ENCODE measurements around the gene ARPP19.
A peak's percentile ranks its signal among the peaks of the same experiment; 100 is the strongest.
"Not testable (repeated sequence)": the region's sequence is repeated elsewhere in the genome, so short reads cannot be mapped to it uniquely, and the experiment has no call there.

ARPP19 gene

GRCh38 chr15:52568601-52569585 is at the start of gene ARPP19:
TSS of gene ARPP19 (minus strand) at chr15:52569030. CDS start at chr15:52568892, 138 bp downstream.
- H3K27ac Mint-ChIP-seq: peak within 1 kb of the TSS; percentile 98
- H3K9me3 Mint-ChIP-seq: peaks cover 2% of the 10 kb centered on the region
- no peaks in the 10 kb centered on the region for H3K36me3 Mint-ChIP-seq
- H3K4me1 Mint-ChIP-seq: peaks cover 23% of the 10 kb centered on the region
- peak within 1 kb of the TSS; percentile 93 for H3K4me3 Mint-ChIP-seq
- DNase-seq (ENCODE audit: low spot score in 2 of 2) (peak; percentile 75 to 76), ATAC-seq (ENCODE audit: low read depth) (peak; percentile 75)
- no peaks in the 10 kb centered on the region for H3K27me3 Mint-ChIP-seq

- Mint-ChIP-seq H3K27me3 (no peaks in the 10 kb centered on the region), H3K36me3 (peaks cover 22% of the 10 kb centered on the region), H3K4me3 (no peak overlapping the region), H3K27ac (no peak overlapping the region), H3K4me1 (peaks cover 3% of the 10 kb centered on the region), H3K9me3 (no peaks in the 10 kb centered on the region)
- ATAC-seq (ENCODE audit: low read depth): no peak
- DNase-seq (ENCODE audit: low spot score in 2 of 2): no peak
Observed at GRCh38 chr15:52617026-52617425, 48.2 kb upstream of the ARPP19 start.

- H3K4me3 Mint-ChIP-seq: no peak overlapping the region
Observed at GRCh38 chr15:52615302-52615701, 46.5 kb upstream of the ARPP19 start.

GRCh38 chr15:52609593-52609992 is 40.8 kb upstream of the ARPP19 start:
- peaks cover 14% of the 10 kb centered on the region for H3K36me3 Mint-ChIP-seq
- ATAC-seq (ENCODE audit: low read depth): no peak
- peak overlapping the region; percentile 28 for H3K27ac Mint-ChIP-seq

More at GRCh38 chr15:52615302-52615701, 46.5 kb upstream of the ARPP19 start:
- Mint-ChIP-seq H3K36me3 (peaks cover 20% of the 10 kb centered on the region), H3K4me1 (peaks cover 3% of the 10 kb centered on the region), H3K27me3 (no peaks in the 10 kb centered on the region), H3K9me3 (no peaks in the 10 kb centered on the region), H3K27ac (peak overlapping the region; percentile 19)
- no peak for ATAC-seq (ENCODE audit: low read depth)
- no peak for DNase-seq (ENCODE audit: low spot score in 2 of 2)

GRCh38 chr15:52584414-52584813 is 15.6 kb upstream of the ARPP19 start:
- no peak overlapping the region for H3K4me3 Mint-ChIP-seq
- ATAC-seq (ENCODE audit: low read depth) (no peak), DNase-seq (ENCODE audit: low spot score in 2 of 2) (no peak)

More at GRCh38 chr15:52609593-52609992, 40.8 kb upstream of the ARPP19 start:
- H3K27me3 Mint-ChIP-seq: no peaks in the 10 kb centered on the region
- H3K9me3 Mint-ChIP-seq: no peaks in the 10 kb centered on the region
- no peak overlapping the region for H3K4me3 Mint-ChIP-seq
- peaks cover 5% of the 10 kb centered on the region for H3K4me1 Mint-ChIP-seq
- no peak for DNase-seq (ENCODE audit: low spot score in 2 of 2)

GRCh38 chr15:52579852-52580251 is 11.0 kb upstream of the ARPP19 start:
- Mint-ChIP-seq H3K9me3 (no peaks in the 10 kb centered on the region), H3K27ac (no peak overlapping the region), H3K4me3 (no peak overlapping the region), H3K27me3 (no peaks in the 10 kb centered on the region), H3K36me3 (peaks cover 20% of the 10 kb centered on the region), H3K4me1 (no peaks in the 10 kb centered on the region)
- ATAC-seq (ENCODE audit: low read depth) (no peak), DNase-seq (ENCODE audit: low spot score in 2 of 2) (no peak)

More at GRCh38 chr15:52584414-52584813, 15.6 kb upstream of the ARPP19 start:
- Mint-ChIP-seq H3K4me1 (no peaks in the 10 kb centered on the region), H3K36me3 (peaks cover 29% of the 10 kb centered on the region), H3K27me3 (no peaks in the 10 kb centered on the region), H3K9me3 (no peaks in the 10 kb centered on the region), H3K27ac (no peak overlapping the region)

GRCh38 chr15:52576692-52577091 is 7.9 kb upstream of the ARPP19 start:
- H3K4me3 Mint-ChIP-seq: no peak overlapping the region
- no peaks in the 10 kb centered on the region for H3K27me3 Mint-ChIP-seq
- no peaks in the 10 kb centered on the region for H3K4me1 Mint-ChIP-seq
- peaks cover 13% of the 10 kb centered on the region for H3K36me3 Mint-ChIP-seq
- no peak overlapping the region for H3K27ac Mint-ChIP-seq
- DNase-seq (ENCODE audit: low spot score in 2 of 2) (no peak), ATAC-seq (ENCODE audit: low read depth) (no peak)
- peaks cover 3% of the 10 kb centered on the region for H3K9me3 Mint-ChIP-seq

GRCh38 chr15:52575573-52575972 is 6.7 kb upstream of the ARPP19 start:
- not testable (repeated sequence) for H3K27me3 Mint-ChIP-seq; H3K27ac Mint-ChIP-seq; H3K4me3 Mint-ChIP-seq; H3K9me3 Mint-ChIP-seq; ATAC-seq (ENCODE audit: low read depth); H3K4me1 Mint-ChIP-seq; DNase-seq (ENCODE audit: low spot score in 2 of 2)
- H3K36me3 Mint-ChIP-seq: peaks cover 11% of the 10 kb centered on the region

GRCh38 chr15:52575072-52575471 is 6.2 kb upstream of the ARPP19 start:
- no peaks in the 10 kb centered on the region for H3K4me1 Mint-ChIP-seq
- no peaks in the 10 kb centered on the region for H3K27me3 Mint-ChIP-seq
- DNase-seq (ENCODE audit: low spot score in 2 of 2): no peak
- no peak overlapping the region for H3K27ac Mint-ChIP-seq
- H3K4me3 Mint-ChIP-seq: no peak overlapping the region
- H3K9me3 Mint-ChIP-seq: peaks cover 3% of the 10 kb centered on the region
- no peak for ATAC-seq (ENCODE audit: low read depth)
- H3K36me3 Mint-ChIP-seq: peaks cover 9% of the 10 kb centered on the region

- not testable (repeated sequence) for H3K27ac Mint-ChIP-seq; H3K27me3 Mint-ChIP-seq; H3K4me1 Mint-ChIP-seq; DNase-seq (ENCODE audit: low spot score in 2 of 2); H3K9me3 Mint-ChIP-seq; H3K4me3 Mint-ChIP-seq; ATAC-seq (ENCODE audit: low read depth); H3K36me3 Mint-ChIP-seq
Observed at GRCh38 chr15:52574623-52575022, 5.8 kb upstream of the ARPP19 start.

- peak in 1 of 2 donors; percentile 23 for DNase-seq (ENCODE audit: low spot score in 2 of 2)
Observed at GRCh38 chr15:52567871-52568600, 794 bp downstream of the ARPP19 start.

GRCh38 chr15:52566889-52567288 is 1.9 kb downstream of the ARPP19 start:
- DNase-seq (ENCODE audit: low spot score in 2 of 2) (no peak), ATAC-seq (ENCODE audit: low read depth) (no peak)
- Mint-ChIP-seq H3K27me3 (no peaks in the 10 kb centered on the region), H3K4me3 (peak overlapping the region; percentile 34), H3K27ac (peak overlapping the region; percentile 65), H3K4me1 (peaks cover 28% of the 10 kb centered on the region), H3K9me3 (no peaks in the 10 kb centered on the region), H3K36me3 (peaks cover 3% of the 10 kb centered on the region)

More at GRCh38 chr15:52567871-52568600, 794 bp downstream of the ARPP19 start:
- Mint-ChIP-seq H3K9me3 (no peaks in the 10 kb centered on the region), H3K27ac (peak overlapping the region; percentile 98), H3K27me3 (no peaks in the 10 kb centered on the region), H3K36me3 (no peaks in the 10 kb centered on the region), H3K4me1 (peaks cover 25% of the 10 kb centered on the region), H3K4me3 (peak overlapping the region; percentile 93)
- ATAC-seq (ENCODE audit: low read depth): no peak

GRCh38 chr15:52565417-52566358 is 3.1 kb downstream of the ARPP19 start:
- H3K36me3 Mint-ChIP-seq, H3K27me3 Mint-ChIP-seq, H3K9me3 Mint-ChIP-seq: not testable (repeated sequence)
- peak in 1 of 2 donors; percentile 45 for DNase-seq (ENCODE audit: low spot score in 2 of 2)
- peak; percentile 61 for ATAC-seq (ENCODE audit: low read depth)
- H3K4me1 Mint-ChIP-seq: peaks cover 32% of the 10 kb centered on the region
- H3K27ac Mint-ChIP-seq: peak overlapping the region; percentile 92
- H3K4me3 Mint-ChIP-seq: peak overlapping the region; percentile 14
